HUDEP-2 (cell line): ENCODE results near the gene TMEM243.
"Not testable (repeated sequence)": the region's sequence is repeated elsewhere in the genome, so short reads cannot be mapped to it uniquely, and the experiment has no call there.

ENCODE experiments used
- DNase-seq, 76 experiments: peaks; one replicate each; lab custom pipeline; 2025; ENCODE audit not compliant: unreplicated experiment in 76 of 76; lab: John Stamatoyannopoulos, UW

TMEM243 gene, protein sequence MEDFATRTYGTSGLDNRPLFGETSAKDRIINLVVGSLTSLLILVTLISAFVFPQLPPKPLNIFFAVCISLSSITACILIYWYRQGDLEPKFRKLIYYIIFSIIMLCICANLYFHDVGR

DNA sequence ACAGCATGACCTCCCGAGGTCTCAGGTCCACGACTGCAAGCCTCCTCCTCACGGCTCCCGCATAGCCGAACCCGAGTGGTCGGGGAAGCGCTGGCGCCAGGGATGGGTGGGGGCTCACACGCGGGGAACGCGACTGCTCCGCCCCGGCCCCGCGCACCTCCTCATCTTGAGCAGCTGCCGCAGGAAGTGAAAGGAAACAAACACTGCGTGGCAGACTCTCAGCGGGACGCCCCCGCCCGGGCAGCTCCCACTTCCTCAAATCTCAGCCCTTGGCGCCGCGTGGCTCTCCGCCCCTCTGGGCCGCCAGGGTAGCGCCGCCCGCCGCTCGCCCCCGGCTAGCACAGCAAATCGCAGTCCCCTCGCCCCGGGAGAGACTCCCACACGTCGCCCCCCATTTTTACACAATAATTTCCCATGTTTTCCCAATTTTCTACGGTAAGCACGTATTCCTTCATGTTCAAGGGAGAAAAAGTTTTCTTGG is at the start of gene TMEM243:
TSS of gene TMEM243 (minus strand) at position 188 of the 481 bp plus-strand sequence. CDS start 229 bp downstream, outside the sequence.
- peak in 7 of 76 experiments; percentile 3 to 27 (median 20) for DNase-seq

DNA sequence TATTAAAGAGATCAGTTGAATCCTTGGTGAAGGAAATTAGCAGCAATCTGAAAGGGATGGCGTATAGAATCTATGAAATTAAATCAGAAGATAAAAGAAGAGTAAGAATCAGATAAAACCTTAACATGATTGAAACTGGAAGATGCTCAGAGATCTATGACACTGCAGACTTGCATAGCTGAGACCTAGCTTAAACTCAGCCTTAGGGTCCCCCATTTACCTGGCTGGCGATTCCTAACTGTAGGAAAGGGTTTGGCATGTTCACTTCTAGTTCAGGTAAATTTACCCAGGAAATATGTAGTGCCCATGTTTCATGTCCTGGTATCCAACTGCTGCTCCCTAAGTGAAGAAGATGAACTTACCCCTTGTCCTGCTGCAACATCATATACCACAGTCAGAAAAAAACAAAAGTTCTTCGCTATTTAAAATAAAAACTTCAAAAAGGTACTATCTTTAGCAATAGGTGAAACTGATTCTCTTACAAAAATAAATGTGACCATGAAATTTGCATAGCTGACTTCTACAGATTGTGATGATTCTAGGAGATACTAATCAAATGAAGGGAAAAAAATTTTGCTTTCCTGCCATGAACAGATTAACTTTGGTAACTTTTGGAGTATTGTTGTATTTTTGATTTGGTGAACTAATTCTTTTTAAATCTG is 47.8 kb upstream of the TMEM243 start:
- DNase-seq: no peak

DNA sequence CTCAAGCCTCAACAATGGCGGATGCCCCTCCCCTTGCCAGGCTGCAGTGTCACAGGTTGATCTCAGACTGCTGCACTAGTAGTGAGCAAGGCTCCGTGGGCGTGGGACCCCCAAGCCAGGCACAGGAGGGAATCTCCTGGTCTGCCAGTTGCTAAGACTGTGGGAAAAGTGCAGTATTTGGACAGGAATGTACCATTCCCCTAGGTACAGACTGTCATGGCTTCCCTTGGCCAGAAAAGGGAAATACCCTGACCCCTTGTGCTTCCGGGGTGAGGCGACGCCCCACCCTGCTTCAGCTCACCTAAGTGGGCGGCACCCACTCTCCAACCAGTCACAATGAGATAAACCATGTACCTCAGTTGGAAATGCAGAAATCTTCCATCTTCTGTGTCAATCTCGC is 44.0 kb upstream of the TMEM243 start:
- DNase-seq: no peak

DNA sequence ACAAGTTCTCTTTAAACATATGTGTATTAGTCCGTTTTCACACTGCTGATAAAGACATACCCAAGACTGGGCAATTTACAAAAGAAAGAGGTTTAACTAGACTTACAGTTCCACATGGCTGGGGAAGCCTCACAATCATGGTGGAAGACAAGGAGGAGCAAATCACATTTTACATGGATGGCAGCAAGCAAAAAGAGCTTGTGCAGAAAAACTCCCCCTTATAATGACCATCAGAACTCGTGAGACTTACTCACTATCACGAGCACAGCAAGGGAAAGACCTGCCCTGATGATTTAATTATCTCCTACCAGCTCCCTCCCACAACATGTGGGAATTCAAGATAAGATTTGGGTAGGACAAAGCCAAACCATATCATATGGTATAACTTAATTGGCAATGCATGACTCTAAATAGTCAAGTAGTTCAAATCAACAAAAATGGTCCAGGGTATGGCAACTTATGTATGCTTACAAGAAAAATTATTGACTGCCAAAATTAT is 34.1 kb upstream of the TMEM243 start:
- peak in 35 of 76 experiments; percentile 1 to 87 (median 41) for DNase-seq

DNA sequence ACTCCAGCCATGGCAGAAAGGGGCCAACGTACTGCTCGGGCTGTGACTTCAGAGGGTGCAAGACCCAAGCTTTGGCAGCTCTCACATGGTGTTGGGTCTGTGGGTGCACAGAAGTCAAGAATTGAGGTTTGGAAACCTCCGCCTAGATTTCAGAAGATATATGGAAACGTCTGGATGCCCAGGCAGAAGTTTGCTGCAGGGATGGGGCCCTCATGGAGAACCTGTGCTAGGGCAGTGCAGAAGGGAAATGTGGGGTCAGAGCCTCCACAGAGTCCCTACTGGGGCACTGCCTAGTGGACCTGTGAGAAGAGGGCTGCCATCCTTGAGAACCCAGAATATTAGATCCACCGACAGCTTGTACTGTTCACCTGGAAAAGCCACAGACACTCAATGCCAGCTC is 26.1 kb upstream of the TMEM243 start:
- not testable (repeated sequence) for DNase-seq

DNA sequence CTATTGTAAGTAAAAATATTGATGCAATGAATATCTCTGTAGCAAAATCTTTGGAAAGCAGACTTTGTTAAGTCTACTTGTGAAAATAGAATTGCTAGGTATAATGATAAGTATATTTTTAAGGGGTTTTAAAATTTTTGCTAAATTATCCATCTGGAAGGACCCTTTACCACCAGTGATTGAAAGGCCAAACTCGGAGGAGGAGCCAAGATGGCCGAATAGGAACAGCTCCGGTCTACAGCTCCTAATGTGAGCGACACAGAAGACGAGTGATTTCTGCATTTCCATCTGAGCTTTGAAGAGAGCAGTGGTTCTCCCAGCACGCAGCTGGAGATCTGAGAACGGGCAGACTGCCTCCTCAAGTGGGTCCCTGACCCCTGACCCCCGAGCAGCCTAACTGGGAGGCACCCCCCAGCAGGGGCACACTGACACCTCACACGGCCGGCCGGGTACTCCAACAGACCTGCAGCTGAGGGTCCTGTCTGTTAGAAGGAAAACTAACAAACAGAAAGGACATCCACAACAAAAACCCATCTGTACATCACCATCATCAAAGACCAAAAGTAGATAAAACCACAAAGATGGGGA is 19.0 kb upstream of the TMEM243 start:
- not testable (repeated sequence) for DNase-seq

DNA sequence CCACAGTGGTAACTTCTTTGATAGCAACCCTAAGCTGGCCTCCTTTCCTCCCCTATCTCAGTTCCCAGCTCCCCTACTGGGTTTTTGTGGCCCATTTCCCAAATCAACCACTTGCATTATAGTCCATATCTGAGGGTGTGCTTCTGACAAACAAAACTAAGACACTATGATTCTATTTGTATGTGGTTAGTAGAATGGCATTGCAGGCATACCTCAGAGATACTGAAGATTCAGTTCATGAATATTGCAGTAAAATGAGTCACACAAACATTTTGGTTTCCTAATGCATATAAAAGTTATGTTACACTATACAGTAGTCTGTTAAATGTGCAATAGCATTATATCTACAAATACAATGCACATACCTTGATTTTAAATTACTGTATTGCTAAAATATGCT is 15.4 kb upstream of the TMEM243 start:
- peak in 2 of 76 experiments; percentile 9 to 18 for DNase-seq

DNA sequence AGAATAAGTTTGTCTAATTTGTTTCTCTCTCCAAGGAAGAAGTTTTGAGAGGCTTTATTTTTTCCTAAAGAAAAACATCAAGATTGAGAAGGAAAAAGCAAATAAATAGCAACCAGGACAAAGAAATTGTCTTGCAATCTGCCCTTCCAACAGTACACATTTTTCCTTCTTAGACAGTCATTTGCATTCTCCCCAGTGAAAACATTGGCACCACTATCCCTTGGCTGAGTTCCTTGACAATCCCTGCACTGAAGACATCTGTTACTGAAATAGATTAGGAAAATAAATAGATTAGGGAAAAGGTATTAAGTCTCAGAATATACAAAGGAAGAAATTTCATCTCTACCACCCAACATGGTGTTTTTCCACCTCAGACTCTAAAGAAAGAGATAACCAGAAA is 12.2 kb upstream of the TMEM243 start:
- DNase-seq: no peak

DNA sequence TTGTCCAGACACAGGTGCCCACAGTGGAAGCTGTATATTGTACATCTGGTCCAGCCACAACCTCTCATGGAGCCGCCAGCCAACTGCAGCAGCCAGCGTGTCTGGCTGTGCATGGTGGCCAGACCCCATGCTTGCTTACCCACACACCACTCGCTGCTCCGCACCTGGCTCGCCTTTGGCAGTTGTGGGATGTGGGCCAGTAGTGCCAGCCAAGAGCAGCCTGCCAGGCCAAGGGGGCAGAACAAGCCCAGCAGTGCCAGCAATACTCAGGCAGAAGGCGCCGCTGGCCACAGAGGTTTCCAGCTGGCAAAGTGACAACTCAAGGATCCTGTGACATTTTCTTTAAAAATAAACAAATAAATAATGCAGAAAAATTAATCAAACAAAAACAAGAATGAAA is 11.7 kb upstream of the TMEM243 start:
- no peak for DNase-seq

DNA sequence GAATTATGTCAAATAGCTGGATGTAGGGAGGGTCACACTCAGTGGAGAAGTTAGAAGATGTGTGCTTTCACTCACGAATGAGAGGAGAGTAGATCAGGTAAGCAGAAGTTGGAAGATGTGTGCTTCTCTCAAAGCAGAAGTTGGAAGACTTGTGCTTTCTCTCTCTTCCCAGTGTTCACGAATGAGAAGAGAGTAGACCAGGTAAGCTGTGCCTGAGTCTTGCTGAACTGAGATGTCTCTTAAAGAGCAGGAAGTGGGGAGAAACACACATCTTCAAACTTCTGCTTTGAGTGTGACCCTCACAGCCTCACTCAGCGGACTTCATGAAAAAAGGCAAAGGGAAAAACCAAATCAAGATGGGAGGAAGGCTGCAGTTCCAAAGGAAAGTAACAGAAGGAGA is 7.0 kb upstream of the TMEM243 start:
- no peak for DNase-seq

DNA sequence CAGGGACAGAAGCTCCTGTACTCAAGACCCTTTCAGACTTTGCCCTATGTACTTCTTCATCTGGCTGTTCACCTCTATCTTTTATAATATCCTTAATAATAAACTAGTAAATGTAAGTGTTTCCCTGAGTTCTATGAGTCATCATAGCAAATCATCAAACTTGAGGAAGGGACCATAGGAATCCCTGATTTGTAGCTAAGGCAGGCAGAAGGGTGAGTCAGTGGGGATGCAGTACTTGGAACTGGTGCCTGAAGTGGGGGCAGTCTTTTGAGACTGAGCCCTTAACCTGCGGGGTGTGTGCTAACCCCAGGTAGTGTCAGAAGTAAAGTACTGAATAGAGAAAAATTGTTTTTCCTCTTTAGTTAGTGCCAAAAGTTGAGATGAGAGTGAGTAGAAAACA is 6.2 kb upstream of the TMEM243 start:
- DNase-seq: no peak

DNA sequence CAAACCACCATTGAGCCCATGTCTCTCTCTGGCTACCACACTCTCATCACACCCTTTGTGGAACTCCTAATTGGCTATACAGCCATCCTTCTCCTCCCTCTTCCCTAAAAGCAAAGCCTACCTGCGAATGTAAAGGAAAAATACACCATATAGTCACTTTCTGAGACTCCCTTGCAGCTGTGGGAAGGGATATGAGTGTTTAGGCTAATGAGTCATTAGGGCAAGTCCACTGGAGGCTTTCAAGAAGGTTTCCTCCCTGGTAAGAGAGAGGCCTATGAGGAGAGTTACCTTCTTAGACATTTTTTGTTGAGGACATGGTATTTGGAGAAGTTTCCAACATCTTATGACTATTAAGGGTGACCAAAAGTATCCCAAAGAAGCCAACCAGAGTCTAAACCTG is 4.1 kb upstream of the TMEM243 start:
- DNase-seq: no peak

DNA sequence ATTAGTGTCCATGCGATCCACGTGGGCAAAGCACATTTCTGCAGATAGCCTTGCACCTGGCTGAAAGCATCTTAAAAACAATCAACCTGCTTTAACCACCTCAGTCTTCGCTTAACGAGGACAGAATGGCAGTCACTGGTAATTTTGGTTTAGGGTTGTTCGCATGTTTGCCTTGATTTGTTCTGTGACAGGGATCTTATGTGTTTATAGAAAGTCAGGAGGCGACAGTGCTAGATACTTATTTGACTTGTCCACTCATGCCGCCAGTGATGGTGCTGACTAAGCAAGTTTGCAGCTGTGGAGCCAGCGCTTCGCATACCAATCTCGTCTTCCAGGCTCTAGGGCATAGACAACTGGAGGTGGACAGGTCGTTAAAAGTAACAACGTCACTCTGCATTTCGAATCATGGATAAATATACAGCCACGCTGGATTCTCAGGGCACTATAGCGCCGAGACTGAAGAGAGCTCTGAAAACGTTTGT is 1.2 kb upstream of the TMEM243 start:
- no peak for DNase-seq

DNA sequence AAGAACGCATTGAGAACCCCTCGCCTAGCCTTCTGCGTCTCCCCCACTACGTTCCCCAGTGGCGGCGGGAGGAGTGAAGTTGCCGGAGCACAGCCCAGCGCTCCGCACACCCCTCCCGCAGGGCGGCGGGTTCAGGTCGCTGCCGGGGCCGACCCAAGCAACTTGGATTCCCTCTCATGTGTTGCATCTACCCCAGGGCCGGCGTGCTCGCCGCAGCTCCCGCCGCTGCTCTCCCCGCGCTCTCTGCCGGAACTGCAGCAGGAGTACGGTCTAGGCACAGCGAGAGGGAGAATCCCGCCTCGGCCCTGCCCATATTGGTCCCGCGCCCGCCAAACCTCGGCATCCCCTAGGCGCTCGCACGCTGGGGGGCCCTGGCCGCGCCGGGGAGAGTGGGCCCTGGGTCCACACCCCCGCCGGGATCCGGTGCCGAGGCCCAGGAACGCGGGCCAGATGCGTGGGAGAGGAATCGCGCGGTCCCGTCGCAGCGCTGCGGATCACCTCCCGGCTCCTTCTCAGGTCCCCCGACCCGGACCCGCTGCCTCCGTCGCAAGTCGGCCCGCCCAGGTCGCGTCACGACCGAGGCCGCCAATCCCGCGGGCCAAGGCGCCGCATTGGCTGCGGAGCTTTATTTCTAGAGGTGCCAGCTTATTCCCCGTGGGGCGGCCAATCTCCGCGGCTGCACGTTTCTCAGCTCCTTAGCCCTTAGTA is 648 bp upstream of the TMEM243 start:
- peak in 16 of 76 experiments; percentile 6 to 33 (median 14) for DNase-seq

DNA sequence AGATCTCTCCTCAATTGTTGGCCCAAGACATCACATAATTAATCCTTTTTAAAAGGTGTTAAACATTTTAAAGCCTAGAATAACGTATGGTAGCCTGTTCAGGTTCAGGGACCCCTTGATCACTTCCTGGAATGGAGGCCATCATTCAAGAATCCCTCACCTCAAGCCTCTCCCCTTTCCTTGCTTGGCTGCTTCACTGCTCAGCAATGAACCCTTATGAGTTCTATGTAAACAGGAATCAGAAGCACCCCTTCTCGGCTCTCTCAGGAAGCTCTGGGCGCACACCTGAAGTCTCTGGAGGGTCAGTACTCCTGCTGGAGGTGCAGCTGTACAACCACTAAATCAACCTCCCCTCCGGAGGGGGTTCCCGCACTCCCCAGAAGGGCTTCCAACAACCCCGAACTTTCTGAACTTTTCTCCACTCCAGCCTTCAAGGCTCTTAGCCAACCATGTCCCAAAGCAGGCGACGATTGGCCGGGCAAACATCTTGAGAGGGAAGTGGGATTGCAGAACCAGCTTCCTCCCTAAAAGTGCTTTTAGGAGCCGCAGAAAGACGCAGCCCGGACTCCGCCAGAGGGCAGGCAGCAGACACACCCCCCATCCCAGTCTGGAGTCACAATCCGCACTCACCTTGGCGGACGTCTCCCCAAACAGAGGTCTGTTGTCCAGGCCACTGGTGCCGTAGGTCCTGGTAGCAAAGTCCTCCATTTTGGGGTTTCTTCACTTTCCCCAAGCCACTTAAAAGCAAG is 562 bp downstream of the TMEM243 start:
- no peak for DNase-seq

DNA sequence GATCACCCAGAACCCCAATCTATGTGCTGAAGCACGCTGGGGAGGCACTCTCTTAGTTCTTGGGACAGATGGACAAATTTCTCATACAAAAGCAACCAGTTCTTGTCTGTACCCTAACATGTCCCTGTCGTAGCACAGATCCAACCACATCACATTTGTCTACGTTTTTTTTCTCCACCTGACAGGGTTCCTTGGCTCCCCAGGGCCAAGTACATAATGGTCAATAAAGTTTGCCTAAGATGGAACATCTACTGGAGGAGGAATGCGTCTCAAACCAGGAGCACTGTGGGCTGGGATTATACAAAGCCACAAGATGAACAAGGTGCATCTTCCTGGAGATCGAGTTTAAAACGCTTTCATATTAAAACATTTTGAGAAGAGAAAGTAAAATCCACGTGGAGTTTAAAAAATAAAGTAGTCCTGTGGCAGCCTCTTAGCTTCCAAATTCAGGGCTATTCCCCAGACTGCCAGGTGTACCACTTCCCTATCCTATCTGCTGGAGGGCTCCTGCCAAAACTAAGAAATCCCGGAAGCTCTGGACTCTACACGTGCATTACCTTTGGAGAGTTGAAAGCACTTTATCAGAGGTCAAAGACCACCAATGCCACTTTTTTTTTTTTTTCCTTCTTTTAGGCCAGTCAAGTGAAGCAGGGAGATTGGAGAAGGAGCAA is 1.4 kb downstream of the TMEM243 start:
- no peak for DNase-seq

DNA sequence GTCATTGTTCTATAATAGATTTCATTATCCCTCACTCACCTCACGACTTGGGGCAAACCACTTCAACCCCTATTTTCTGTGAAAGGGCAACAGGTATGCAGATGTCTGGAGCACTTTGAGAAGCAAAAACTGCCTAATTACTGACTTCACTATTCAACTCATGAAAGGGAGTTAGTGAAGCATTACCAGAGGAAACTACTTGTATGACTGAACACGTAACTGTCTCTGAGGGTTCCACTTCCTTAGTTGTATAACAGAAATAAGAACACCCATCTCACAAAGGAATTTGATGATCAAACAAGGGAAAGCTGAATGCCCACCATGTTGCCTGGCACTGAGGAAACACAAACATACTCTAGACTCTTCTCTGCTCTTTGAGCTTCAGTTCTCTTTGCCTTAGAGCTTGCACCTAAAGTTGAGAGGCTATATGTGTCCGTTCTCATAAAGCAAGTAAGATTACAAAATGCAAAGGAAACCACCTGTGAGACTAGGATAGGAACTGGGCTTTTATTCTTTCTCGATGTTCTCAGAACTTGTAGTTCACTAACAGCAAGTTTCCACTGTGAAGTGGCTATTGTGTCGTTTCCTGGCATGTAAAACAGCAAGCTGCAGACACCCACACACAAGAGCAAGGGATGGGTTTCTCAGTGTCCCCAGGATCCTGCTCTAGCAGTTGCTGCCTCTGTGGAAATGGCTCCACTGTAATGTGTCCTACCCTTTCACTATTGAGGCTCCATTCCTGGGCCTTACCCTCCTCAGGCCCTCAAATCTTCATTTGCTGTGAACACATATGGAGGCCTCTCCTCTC is 2.6 kb downstream of the TMEM243 start:
- DNase-seq: no peak

DNA sequence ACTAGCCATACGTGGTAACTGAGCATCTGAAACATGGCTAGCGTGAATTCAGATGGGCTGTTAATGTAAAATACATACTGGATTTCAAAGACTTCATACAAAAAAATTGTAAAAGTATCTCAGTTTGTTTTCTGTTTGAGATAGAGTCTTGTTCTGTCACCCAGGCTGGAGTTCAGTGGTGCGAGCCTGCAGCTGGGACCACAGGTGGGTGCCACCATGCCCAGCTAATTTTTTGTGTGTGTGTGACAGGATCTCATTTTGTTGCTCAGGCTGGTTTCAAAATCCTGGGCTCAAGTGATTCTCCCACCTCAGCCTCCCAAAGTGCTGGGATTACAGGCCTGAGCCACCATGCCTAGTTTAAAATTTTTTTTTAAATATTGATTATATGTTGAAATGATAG is 4.5 kb downstream of the TMEM243 start:
- DNase-seq: no peak

DNA sequence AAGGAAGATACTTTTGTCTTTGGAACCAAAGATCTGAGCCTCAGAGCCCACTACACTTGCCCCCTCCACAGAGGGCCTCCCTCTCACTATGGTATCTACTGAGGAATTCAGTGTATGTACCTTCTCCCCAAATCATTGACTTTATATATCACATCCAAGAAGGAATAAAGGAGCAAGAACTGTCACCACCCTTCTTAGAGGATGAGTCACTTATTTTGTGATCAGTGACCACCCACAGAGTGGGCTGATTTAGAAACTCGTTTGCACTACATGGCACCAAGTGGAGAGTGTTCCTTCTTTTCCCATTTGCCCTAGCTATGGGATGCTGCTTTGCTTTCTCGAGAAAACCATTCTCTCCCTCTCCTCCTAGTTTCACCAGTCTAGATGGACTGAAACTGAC is 5.7 kb downstream of the TMEM243 start:
- no peak for DNase-seq
